ENCODE data around the gene TTL. TPM values are rescaled to one million over a fixed set of nuclear protein-coding genes. Genes with fewer than 3 reads are reported as not detected.
"Not testable (repeated sequence)": the region's sequence is repeated elsewhere in the genome, so short reads cannot be mapped to it uniquely, and the experiment has no call there.

The TTL gene
- 48.5 TPM for total RNA-seq
- long read RNA-seq, full-length matches to known transcripts = 24 of 47 reads
- long read RNA-seq, partial matches to known transcripts = 11 of 47 reads
- long read RNA-seq, other reads (novel, unspliced or antisense) = 12 of 47 reads

DNA sequence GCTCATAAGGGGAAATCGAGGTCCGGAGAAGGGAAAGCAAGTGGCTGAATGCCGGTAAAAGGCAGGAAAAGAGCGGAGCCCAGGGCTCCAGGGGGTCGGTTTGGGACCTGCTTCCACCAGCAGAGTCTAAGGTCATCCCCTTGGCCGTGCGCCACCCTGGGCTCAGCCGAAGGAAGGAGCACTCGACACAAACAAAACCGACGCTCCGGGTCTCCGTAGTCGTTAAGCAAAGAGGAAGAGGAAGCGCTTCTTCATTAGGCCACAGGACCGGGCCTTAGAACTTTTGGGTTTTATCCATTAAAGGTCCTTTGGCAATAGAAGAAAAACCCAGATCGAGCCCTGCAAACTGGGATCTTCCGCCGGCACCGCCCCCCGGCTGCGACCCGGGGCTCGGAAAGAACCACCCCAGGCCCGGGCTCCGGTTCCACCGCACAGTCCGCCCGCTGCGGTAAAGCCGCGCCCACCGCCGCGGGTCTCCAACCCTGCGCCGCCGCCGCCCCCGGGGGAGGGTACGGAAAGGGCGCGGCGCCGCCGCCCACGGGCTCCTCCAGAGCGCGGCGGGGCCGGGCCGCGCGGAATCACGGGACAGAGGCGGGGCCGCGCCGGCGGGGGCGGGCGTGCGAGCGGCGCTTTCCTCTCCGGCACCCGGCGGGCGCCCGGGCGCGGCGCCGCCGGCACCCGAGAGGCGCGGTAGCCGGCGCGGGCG lies at the start of gene TTL:
Gene TTL, plus strand, starts transcription at position 629 of the 706 bp plus-strand sequence. CDS start 189 bp downstream, outside the sequence.
- Histone ChIP-seq H3K4me3 (peak within 1 kb of the TSS; percentile 89), H3K9me3 (no peaks in the 10 kb centered on the region), H3K36me3 (no peaks in the 10 kb centered on the region), H3K27me3 (ENCODE audit: low read depth) (no peaks in the 10 kb centered on the region), H3K4me1 (peaks cover 32% of the 10 kb centered on the region), H3K27ac (peak within 1 kb of the TSS; percentile 89)
- intact Hi-C loops (cut with DNase I) = no loop called here
- DNase-seq = peak; percentile 86
- TF ChIP-seq, protein P1, sequence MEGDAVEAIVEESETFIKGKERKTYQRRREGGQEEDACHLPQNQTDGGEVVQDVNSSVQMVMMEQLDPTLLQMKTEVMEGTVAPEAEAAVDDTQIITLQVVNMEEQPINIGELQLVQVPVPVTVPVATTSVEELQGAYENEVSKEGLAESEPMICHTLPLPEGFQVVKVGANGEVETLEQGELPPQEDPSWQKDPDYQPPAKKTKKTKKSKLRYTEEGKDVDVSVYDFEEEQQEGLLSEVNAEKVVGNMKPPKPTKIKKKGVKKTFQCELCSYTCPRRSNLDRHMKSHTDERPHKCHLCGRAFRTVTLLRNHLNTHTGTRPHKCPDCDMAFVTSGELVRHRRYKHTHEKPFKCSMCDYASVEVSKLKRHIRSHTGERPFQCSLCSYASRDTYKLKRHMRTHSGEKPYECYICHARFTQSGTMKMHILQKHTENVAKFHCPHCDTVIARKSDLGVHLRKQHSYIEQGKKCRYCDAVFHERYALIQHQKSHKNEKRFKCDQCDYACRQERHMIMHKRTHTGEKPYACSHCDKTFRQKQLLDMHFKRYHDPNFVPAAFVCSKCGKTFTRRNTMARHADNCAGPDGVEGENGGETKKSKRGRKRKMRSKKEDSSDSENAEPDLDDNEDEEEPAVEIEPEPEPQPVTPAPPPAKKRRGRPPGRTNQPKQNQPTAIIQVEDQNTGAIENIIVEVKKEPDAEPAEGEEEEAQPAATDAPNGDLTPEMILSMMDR (IDR thresholded peaks at IDR 0.05) = no peak
- peak; percentile 95 to 96 for ATAC-seq

DNA sequence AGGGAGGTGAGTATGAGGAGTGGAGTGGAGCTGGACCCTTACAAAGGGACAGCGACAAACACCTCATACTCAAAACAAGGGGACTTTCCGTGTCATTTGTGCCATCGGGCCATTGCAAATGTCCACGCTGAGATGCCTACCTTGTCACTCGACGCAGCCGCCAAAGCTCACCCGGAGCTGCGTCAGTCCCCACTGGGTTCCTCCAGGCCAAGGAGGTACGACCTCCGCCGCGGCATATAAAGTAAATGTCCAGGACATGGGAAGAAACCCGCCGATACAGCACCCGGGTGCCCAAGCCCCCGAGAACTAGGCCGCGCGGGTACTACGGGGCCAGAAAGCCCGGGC lies 49.6 kb upstream of the TTL start:
- Histone ChIP-seq H3K4me3 (peak overlapping the region; percentile 53), H3K27ac (peak overlapping the region; percentile 86)
- ATAC-seq; H3K9me3 ChIP-seq; H3K36me3 ChIP-seq; H3K27me3 ChIP-seq (ENCODE audit: low read depth); intact Hi-C loops (cut with DNase I); DNase-seq; H3K4me1 ChIP-seq: not testable (repeated sequence)

DNA sequence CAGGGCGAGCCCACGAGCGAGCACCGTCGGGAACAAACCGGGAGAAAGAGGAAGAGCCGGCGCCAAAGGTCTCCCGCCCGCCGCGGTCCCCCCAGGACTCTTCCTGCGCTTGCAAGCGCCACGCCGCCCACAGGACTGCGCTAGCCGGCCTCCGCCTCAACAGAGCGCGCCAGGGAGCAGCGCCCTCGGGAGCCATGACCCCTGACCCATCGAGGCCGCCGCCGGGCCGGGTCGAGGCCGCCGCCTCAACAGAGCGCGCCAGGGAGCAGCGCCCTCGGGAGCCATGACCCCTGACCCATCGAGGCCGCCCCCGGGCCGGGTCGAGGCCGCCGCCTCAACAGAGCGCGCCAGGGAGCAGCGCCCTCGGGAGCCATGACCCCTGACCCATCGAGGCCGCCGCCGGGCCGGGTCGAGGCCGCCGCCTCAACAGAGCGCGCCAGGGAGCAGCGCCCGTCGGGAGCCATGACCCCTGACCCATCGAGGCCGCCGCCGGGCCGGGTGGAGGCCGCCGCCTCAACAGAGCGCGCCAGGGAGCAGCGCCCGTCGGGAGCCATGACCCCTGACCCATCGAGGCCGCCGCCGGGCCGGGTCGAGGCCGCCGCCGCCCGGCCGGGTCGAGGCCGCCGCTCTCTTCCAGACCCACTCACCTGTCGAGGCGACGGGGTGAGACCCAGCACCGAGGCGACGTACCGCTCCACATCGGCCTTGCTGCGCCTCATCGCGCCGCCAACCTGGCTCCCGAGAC lies 49.0 kb upstream of the TTL start:
- intact Hi-C loops (cut with DNase I); H3K36me3 ChIP-seq; H3K27me3 ChIP-seq (ENCODE audit: low read depth); H3K4me1 ChIP-seq; H3K9me3 ChIP-seq: not testable (repeated sequence)
- ATAC-seq = peak; percentile 61 to 73
- peak overlapping the region; percentile 86 for H3K27ac ChIP-seq
- peak; percentile 71 for DNase-seq
- peak overlapping the region; percentile 53 for H3K4me3 ChIP-seq

DNA sequence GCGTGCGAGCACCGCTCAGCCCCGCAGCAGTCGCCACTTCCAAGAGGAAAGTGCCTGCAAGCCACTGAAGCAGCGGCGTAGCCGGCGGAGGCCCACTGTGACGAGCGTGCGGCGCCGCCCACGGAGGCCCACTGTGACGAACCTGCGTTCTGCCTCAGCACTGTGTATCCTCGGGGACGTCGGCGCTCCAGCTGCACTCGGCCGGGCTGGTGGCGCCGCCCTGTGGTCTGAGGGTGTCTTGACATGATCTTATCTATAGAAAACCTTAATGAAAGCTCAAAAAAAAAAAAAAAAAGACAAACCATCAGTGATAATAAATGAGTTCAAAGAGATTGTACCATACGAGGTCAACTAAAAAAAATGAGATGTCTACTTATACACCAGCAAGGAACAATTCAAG lies 48.5 kb upstream of the TTL start, which contains the start of gene RGPD8:
Gene RGPD8, minus strand, starts transcription at position 166 of the 400 bp plus-strand sequence. CDS start 192 bp downstream, outside the sequence.
- Histone ChIP-seq H3K4me3 (peak within 1 kb of the TSS; percentile 53), H3K27ac (peak within 1 kb of the TSS; percentile 86)
- H3K4me1 ChIP-seq; H3K36me3 ChIP-seq; H3K9me3 ChIP-seq; intact Hi-C loops (cut with DNase I); H3K27me3 ChIP-seq (ENCODE audit: low read depth): not testable (repeated sequence)
- TF ChIP-seq, protein P1 (IDR thresholded peaks at IDR 0.05) = peak; percentile 44
- ATAC-seq (peak; percentile 99), DNase-seq (peak; percentile 92)

DNA sequence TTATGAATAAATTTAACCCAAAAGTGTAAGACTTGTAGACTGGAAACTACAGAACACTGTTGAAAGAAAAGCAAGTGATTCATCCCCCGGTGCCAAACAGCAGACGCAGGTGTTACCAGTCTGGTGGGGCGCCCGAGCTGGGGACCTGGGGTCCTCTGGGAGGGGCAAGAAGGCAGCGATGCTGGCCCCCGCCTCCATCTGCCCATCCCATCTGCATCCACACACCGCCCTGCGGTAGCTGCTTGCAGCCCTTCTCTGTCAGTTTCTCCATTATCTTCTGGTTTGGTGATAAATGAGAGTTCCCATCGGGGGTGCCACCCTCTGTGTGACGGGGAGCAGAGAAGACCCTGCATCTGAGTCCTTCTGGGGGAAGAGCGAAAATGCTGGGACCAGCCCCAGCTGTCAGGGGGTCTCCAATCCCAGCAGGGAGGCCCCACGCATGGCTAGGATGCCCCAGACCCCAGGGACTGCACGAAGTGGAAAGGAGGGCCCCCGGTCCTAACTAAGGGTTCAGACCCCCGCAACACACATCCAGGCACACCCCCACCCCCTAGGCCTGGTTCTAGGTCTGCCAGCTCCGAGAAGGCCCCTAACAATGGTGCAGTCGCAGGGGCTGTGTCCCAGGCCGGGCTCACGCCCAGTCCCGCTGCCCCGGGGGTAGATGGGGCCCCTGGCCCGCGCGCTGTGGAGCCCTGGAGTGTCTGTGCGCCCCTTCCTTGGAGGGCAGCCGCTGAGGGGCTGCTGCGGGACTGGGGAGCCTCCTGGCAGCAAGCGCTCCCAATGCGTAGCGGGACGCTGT lies 47.8 kb upstream of the TTL start:
- ATAC-seq = no peak
- peaks cover 3% of the 10 kb centered on the region for H3K27me3 ChIP-seq (ENCODE audit: low read depth)
- intact Hi-C loops (cut with DNase I) = no loop called here
- H3K36me3 ChIP-seq = no peaks in the 10 kb centered on the region
- no peak overlapping the region for H3K27ac ChIP-seq
- no peaks in the 10 kb centered on the region for H3K4me1 ChIP-seq
- H3K4me3 ChIP-seq = no peak overlapping the region
- H3K9me3 ChIP-seq = no peaks in the 10 kb centered on the region
- no peak for DNase-seq
- TF ChIP-seq, protein P1 (IDR thresholded peaks at IDR 0.05) = no peak

DNA sequence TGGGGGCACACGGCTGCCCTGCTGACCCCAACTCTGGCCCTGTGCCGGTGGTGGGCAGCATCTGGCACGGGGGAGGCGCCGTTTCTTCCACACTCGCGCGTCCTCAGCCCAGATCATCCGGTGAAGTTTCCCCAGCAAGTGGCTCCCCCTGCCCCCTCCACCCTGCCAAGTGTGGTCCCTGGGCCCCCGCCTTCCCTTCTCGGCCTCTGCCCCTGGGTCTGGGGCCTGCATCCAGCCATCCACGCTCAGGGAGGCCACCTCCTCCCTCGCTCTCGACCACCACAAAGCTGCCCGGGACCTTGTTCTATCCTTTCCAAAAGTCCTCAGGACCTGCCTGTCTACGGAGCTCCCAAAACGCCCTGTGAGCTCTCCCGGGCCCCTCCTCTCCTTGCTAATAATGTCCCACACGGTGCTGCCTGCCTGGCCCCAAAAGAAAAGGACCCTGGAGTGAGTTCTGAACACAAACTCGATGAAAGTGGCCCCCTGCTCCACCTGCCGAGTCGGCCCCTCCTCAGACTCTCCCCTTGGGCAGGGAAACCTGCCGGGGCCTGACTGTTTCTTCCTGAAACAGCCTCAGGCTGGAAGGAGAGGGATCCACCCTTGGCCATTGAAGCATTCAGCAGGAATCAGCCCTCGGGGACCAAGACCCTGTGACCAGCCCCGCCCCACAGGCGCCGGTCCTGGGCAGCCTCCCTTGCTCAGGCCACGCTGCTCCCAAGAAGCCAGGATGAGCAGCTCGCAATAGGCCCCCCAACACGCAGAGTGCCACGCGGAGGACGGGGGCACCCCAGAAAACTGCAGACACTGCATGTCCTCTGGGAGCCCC lies 46.9 kb upstream of the TTL start:
- H3K36me3 ChIP-seq; H3K27me3 ChIP-seq (ENCODE audit: low read depth); intact Hi-C loops (cut with DNase I); DNase-seq; H3K27ac ChIP-seq; H3K4me3 ChIP-seq; H3K4me1 ChIP-seq; ATAC-seq; H3K9me3 ChIP-seq: not testable (repeated sequence)

DNA sequence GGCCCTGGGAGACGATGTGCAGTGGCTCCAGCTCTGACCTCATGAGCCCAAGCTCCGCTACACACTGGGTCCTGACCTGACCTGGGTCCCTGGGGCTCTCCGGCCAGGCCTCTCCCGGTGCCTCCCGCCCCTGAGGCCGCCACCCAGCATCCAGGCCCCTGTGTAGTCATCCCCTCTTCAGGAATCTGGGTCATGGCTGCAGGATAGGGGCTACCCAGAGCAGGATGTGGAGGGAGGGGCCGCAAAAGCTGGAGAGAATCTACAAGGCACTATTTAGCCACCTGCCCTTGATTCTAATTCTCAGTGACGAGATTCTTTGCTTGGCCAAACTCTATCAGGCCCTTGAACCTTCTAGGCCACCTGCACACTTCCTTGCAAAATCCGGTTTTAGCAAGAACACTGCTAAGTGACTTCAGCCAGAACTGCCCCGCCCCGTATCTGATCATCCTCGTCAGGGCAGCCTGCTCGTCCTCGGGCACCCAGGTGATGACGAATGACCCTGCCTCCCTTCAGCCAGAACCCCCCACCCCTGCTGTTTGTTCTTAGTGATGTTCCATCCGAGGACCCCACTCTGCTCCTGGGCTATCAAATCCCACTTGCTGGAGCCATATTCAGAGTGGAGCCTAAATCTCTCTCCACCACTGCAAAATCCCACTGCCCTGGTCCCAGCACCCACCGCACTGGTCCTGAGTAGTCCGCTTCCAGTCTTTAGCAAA lies 46.1 kb upstream of the TTL start:
- intact Hi-C loops (cut with DNase I); H3K36me3 ChIP-seq; ATAC-seq; DNase-seq; H3K4me1 ChIP-seq; H3K27me3 ChIP-seq (ENCODE audit: low read depth); H3K9me3 ChIP-seq; H3K4me3 ChIP-seq; H3K27ac ChIP-seq: not testable (repeated sequence)

DNA sequence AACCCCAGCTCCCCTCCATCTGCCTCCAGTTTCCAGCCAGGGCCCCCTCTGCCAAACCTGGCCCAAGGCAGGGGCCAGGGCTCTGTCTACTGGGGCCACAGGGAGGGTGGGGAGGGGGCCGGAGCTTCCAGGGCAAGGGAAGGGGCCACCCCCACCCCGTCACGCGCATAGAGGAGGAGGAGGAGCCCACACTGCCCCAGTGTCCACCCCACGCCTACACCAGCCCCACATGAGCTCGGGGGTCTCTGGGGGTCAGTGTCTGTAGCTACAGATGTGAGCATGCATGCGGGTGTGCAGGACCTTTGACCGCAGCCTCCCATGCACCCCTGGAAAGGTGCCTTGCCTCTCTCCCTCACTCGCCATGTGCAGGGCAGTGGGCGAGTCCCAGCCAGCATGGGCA lies 45.0 kb upstream of the TTL start:
- H3K36me3 ChIP-seq; H3K4me1 ChIP-seq; H3K9me3 ChIP-seq; intact Hi-C loops (cut with DNase I); H3K27ac ChIP-seq; ATAC-seq; DNase-seq; H3K4me3 ChIP-seq; H3K27me3 ChIP-seq (ENCODE audit: low read depth): not testable (repeated sequence)

DNA sequence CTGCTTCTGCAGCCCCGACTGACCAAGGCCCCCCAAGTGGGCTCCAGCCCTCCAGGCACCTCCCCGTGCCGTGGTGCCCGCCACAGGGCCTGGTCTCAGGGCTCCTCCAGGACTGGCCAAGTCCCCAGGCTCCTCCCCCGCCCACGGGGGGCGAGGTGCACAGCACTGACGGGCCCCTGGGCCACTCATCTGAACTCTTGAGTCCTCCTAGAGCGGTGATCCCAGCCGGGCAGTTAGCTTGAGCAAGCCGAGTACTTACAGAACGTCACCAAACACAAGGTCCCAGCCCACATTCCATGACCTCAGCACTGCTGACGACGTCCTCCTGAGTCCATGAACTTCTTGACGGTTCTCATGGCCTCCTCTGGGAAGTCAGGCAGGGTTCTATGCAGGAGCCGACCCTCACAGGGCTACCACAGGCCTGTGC lies 44.5 kb upstream of the TTL start:
- intact Hi-C loops (cut with DNase I); DNase-seq; ATAC-seq: not testable (repeated sequence)

More for the DNA sequence above, 44.5 kb upstream of the TTL start:
- not testable (repeated sequence) for H3K4me1 ChIP-seq; H3K9me3 ChIP-seq; H3K36me3 ChIP-seq; H3K4me3 ChIP-seq; H3K27me3 ChIP-seq (ENCODE audit: low read depth); H3K27ac ChIP-seq

Data from lower lobe of right lung (tissue), 2 donors.